ENCODE measurements around the gene WWC1. TPM values are rescaled to one million over a fixed set of nuclear protein-coding genes. Genes with fewer than 3 reads are reported as not detected.

Gene WWC1
- polyA plus RNA-seq, 4 donors, result 22.8 to 65.1 (median 37.9) TPM

DNA sequence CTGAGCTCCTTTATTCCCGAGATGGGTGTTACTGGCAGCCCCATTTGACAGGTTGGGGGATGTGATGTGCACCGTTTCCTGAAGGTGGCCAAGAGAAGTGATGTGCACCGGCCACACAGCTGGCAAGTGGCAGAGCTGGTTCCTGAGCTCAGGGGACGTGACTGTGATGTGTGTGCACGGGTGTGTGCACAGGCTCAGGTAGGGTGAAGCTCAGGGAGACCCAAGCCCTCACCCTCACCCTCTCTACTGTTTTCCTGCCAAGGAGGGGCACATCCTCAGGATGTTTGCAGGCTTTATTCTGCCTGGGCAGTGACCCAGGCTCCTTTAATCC lies 56.6 kb downstream of the WWC1 start:
- Histone ChIP-seq H3K4me1 (ENCODE audit: control insufficient read depth in 3 of 3, insufficient read depth in 2 of 3, low read depth in 1 of 3, low read length in 2 of 3) (peaks cover 0 to 13% (median 2%) of the 10 kb centered on the region in 3 donors), H3K36me3 (ENCODE audit: control insufficient read depth in 3 of 3, insufficient read depth in 2 of 3, low read depth in 1 of 3, low read length in 3 of 3) (peaks cover 0 to 22% (median 0%) of the 10 kb centered on the region in 3 donors), H3K27ac (ENCODE audit: low read depth in 1 of 3, low read length in 2 of 3) (no peak overlapping the region), H3K9me3 (ENCODE audit: control insufficient read depth in 2 of 2, insufficient read depth in 1 of 2, low read depth in 1 of 2, low read length in 1 of 2) (no peaks in the 10 kb centered on the region), H3K4me3 (ENCODE audit: low read depth in 1 of 3, low read length in 3 of 3) (no peak overlapping the region), H3K27me3 (ENCODE audit: control insufficient read depth in 3 of 3, insufficient read depth in 3 of 3, low read length in 3 of 3) (no peaks in the 10 kb centered on the region)
- WGBS, 3 donors, result 56 to 67% (median 61%) methylated on average over 5 of the region's 5 CpGs
- FAIRE-seq (no peak), DNase-seq (no peak)

DNA sequence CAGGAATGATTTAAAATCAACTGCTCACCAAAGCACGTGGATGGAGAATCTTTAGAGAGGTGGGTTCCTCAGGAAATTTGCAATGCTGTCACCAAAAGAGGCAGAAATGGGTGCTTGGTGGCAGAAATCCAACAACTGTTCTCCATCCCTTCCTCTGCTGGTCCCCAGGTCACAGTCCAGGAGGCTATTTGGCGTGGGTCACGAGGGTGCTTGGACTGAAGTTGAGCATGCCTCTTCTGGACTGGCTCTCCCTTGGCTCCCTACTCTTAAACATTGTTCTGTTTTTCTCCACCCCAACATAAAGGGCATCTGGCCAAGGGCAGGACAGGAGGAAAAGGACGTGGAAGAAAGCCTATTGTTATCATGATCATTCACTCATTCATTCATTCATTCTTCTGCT lies 58.9 kb downstream of the WWC1 start:
- peaks cover 0 to 23% (median 0%) of the 10 kb centered on the region in 3 donors for H3K36me3 ChIP-seq (ENCODE audit: control insufficient read depth in 3 of 3, insufficient read depth in 2 of 3, low read depth in 1 of 3, low read length in 3 of 3)
- H3K4me3 ChIP-seq (ENCODE audit: low read depth in 1 of 3, low read length in 3 of 3), result no peak overlapping the region
- no peak overlapping the region for H3K27ac ChIP-seq (ENCODE audit: low read depth in 1 of 3, low read length in 2 of 3)
- FAIRE-seq (no peak), DNase-seq (no peak)
- no peaks in the 10 kb centered on the region for H3K27me3 ChIP-seq (ENCODE audit: control insufficient read depth in 3 of 3, insufficient read depth in 3 of 3, low read length in 3 of 3)
- no peaks in the 10 kb centered on the region for H3K9me3 ChIP-seq (ENCODE audit: control insufficient read depth in 2 of 2, insufficient read depth in 1 of 2, low read depth in 1 of 2, low read length in 1 of 2)
- whole genome bisulfite sequencing, 3 donors, result 82 to 88% (median 86%) methylated on average over 4 of the region's 4 CpGs
- peaks cover 0 to 9% (median 0%) of the 10 kb centered on the region in 3 donors for H3K4me1 ChIP-seq (ENCODE audit: control insufficient read depth in 3 of 3, insufficient read depth in 2 of 3, low read depth in 1 of 3, low read length in 2 of 3)

DNA sequence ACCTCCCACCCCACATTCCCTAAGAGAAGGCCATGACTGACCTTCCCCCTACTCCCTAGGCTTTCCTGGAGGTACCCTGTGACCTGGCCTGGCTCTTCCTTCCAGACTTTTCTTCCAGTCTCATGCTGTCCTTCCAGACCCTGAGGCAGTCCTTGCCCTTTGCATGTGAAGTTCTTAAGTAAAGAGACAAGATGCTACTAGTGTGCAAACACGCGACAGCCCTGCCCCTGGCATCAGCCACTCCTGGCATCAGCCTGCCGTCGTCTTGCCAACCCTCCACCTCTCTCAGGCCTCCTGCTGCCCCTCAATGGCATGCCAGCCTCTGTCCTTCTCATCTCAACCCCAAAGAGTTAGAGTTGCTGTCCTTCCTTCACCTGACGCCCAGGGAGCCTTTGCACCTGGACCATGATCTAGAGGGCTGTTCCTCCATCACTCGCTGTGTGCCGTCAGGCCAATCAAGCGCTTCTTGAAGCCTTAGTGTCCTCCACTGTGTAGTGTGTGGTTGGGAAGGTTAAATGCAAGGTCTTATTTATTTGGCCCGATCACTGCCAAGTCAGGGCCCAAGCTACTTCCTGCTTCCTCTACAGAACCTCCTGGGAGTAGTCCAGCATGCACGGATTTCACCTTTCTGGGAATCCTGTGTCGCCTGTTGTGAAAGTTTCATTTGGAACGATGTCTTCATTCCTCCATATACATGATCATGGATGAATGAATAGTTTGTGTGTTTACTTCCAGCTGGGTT lies 61.9 kb downstream of the WWC1 start:
- no peak for DNase-seq
- Histone ChIP-seq H3K4me1 (ENCODE audit: control insufficient read depth in 3 of 3, insufficient read depth in 2 of 3, low read depth in 1 of 3, low read length in 2 of 3) (no peaks in the 10 kb centered on the region), H3K4me3 (ENCODE audit: low read depth in 1 of 3, low read length in 3 of 3) (no peak overlapping the region), H3K27ac (ENCODE audit: low read depth in 1 of 3, low read length in 2 of 3) (no peak overlapping the region), H3K9me3 (ENCODE audit: control insufficient read depth in 2 of 2, insufficient read depth in 1 of 2, low read depth in 1 of 2, low read length in 1 of 2) (no peaks in the 10 kb centered on the region), H3K36me3 (ENCODE audit: control insufficient read depth in 3 of 3, insufficient read depth in 2 of 3, low read depth in 1 of 3, low read length in 3 of 3) (peaks cover 0 to 30% (median 0%) of the 10 kb centered on the region in 3 donors), H3K27me3 (ENCODE audit: control insufficient read depth in 3 of 3, insufficient read depth in 3 of 3, low read length in 3 of 3) (no peaks in the 10 kb centered on the region)
- no peak for FAIRE-seq
- 81 to 84% (median 82%) methylated on average over 12 of the region's 12 CpGs for WGBS, 3 donors

GRCh38 chr5:168354397-168354796 lies 63.0 kb downstream of the WWC1 start:
- Histone ChIP-seq H3K27ac (ENCODE audit: low read depth in 1 of 3, low read length in 2 of 3) (no peak overlapping the region), H3K36me3 (ENCODE audit: control insufficient read depth in 3 of 3, insufficient read depth in 2 of 3, low read depth in 1 of 3, low read length in 3 of 3) (peaks cover 0 to 28% (median 0%) of the 10 kb centered on the region in 3 donors), H3K9me3 (ENCODE audit: control insufficient read depth in 2 of 2, insufficient read depth in 1 of 2, low read depth in 1 of 2, low read length in 1 of 2) (no peaks in the 10 kb centered on the region), H3K4me1 (ENCODE audit: control insufficient read depth in 3 of 3, insufficient read depth in 2 of 3, low read depth in 1 of 3, low read length in 2 of 3) (no peaks in the 10 kb centered on the region), H3K27me3 (ENCODE audit: control insufficient read depth in 3 of 3, insufficient read depth in 3 of 3, low read length in 3 of 3) (no peaks in the 10 kb centered on the region), H3K4me3 (ENCODE audit: low read depth in 1 of 3, low read length in 3 of 3) (no peak overlapping the region)
- 61 to 80% (median 76%) methylated on average over 2 of the region's 2 CpGs for WGBS, 3 donors
- FAIRE-seq (no peak), DNase-seq (no peak)

DNA sequence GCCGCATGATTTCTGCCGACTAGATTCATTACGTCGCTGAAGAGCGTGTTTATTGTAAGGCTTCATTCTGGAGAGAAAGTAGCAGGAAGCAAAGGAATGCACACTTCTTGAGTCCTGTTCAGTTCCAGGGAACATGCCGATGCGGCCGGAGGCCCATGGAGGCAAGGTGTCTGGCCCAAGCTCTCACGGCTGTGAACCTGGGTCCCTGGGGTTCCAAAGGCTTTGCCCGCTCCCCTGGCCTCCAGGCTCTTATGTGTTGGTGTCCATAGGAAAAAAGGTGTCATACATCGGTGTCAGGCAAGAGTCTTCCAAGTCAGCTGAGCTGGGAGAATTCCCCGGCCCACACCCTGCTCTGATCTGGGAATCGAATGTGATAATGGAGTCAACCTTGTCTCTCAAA lies 64.7 kb downstream of the WWC1 start:
- no peak for FAIRE-seq

GRCh38 chr5:168356592-168356991 lies 65.1 kb downstream of the WWC1 start:
- H3K27ac ChIP-seq (ENCODE audit: low read depth in 1 of 3, low read length in 2 of 3), result no peak overlapping the region

More for the DNA sequence above, 64.7 kb downstream of the WWC1 start:
- Histone ChIP-seq H3K4me1 (ENCODE audit: control insufficient read depth in 3 of 3, insufficient read depth in 2 of 3, low read depth in 1 of 3, low read length in 2 of 3) (peaks cover 0 to 2% (median 0%) of the 10 kb centered on the region in 3 donors), H3K27ac (ENCODE audit: low read depth in 1 of 3, low read length in 2 of 3) (no peak overlapping the region), H3K27me3 (ENCODE audit: control insufficient read depth in 3 of 3, insufficient read depth in 3 of 3, low read length in 3 of 3) (no peaks in the 10 kb centered on the region), H3K9me3 (ENCODE audit: control insufficient read depth in 2 of 2, insufficient read depth in 1 of 2, low read depth in 1 of 2, low read length in 1 of 2) (no peaks in the 10 kb centered on the region), H3K4me3 (ENCODE audit: low read depth in 1 of 3, low read length in 3 of 3) (no peak overlapping the region), H3K36me3 (ENCODE audit: control insufficient read depth in 3 of 3, insufficient read depth in 2 of 3, low read depth in 1 of 3, low read length in 3 of 3) (peaks cover 0 to 30% (median 0%) of the 10 kb centered on the region in 3 donors)
- 87 to 97% (median 90%) methylated on average over 13 of the region's 13 CpGs for WGBS, 3 donors
- DNase-seq, result no peak

GRCh38 chr5:168357876-168358275 lies 66.4 kb downstream of the WWC1 start:
- WGBS, 3 donors, result 78 to 92% (median 84%) methylated on average over 3 of the region's 3 CpGs
- Histone ChIP-seq H3K4me1 (ENCODE audit: control insufficient read depth in 3 of 3, insufficient read depth in 2 of 3, low read depth in 1 of 3, low read length in 2 of 3) (peaks cover 0 to 17% (median 0%) of the 10 kb centered on the region in 3 donors), H3K4me3 (ENCODE audit: low read depth in 1 of 3, low read length in 3 of 3) (no peak overlapping the region), H3K27me3 (ENCODE audit: control insufficient read depth in 3 of 3, insufficient read depth in 3 of 3, low read length in 3 of 3) (no peaks in the 10 kb centered on the region), H3K27ac (ENCODE audit: low read depth in 1 of 3, low read length in 2 of 3) (no peak overlapping the region), H3K9me3 (ENCODE audit: control insufficient read depth in 2 of 2, insufficient read depth in 1 of 2, low read depth in 1 of 2, low read length in 1 of 2) (no peaks in the 10 kb centered on the region), H3K36me3 (ENCODE audit: control insufficient read depth in 3 of 3, insufficient read depth in 2 of 3, low read depth in 1 of 3, low read length in 3 of 3) (peaks cover 0 to 25% (median 0%) of the 10 kb centered on the region in 3 donors)
- FAIRE-seq, result no peak
- DNase-seq, result no peak

More at GRCh38 chr5:168356592-168356991, 65.1 kb downstream of the WWC1 start:
- no peaks in the 10 kb centered on the region for H3K27me3 ChIP-seq (ENCODE audit: control insufficient read depth in 3 of 3, insufficient read depth in 3 of 3, low read length in 3 of 3)
- FAIRE-seq (no peak), DNase-seq (no peak)
- peaks cover 0 to 6% (median 0%) of the 10 kb centered on the region in 3 donors for H3K4me1 ChIP-seq (ENCODE audit: control insufficient read depth in 3 of 3, insufficient read depth in 2 of 3, low read depth in 1 of 3, low read length in 2 of 3)
- no peaks in the 10 kb centered on the region for H3K9me3 ChIP-seq (ENCODE audit: control insufficient read depth in 2 of 2, insufficient read depth in 1 of 2, low read depth in 1 of 2, low read length in 1 of 2)
- WGBS, 3 donors, result 89 to 98% (median 92%) methylated on average over 4 of the region's 4 CpGs
- H3K4me3 ChIP-seq (ENCODE audit: low read depth in 1 of 3, low read length in 3 of 3), result no peak overlapping the region
- peaks cover 0 to 27% (median 0%) of the 10 kb centered on the region in 3 donors for H3K36me3 ChIP-seq (ENCODE audit: control insufficient read depth in 3 of 3, insufficient read depth in 2 of 3, low read depth in 1 of 3, low read length in 3 of 3)

DNA sequence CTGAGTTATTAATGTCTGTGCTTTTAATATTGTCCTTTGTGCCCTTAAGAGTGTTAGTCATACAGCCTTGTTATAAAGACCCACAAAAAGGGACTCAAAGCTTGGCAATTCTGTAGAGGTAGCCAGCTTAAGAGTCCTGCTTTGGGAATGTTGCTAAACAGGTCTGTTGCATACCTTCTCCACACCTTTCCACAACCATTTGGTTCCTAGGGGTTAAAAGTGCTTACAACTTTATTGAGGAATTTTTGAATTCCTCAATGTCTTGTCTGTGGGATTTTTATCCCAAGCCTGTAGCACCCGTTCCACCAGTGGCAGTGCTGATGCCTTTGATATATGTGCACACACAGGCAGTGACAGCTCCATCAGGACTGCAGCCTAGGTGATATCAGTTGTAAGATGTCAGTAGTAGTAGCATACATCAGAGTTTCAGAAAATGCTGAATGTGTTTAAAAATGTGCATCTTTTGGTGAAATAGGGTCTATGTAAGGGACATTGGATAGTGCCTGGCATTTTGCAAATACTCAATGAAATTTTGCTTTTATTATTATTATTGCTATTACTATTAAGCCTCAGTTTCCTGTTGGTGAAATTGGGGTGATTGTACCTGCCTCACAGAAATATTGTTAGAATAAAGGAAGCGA lies 68.5 kb downstream of the WWC1 start:
- H3K4me1 ChIP-seq (ENCODE audit: control insufficient read depth in 3 of 3, insufficient read depth in 2 of 3, low read depth in 1 of 3, low read length in 2 of 3), result peaks cover 0 to 33% (median 7%) of the 10 kb centered on the region in 3 donors
- no peak overlapping the region for H3K4me3 ChIP-seq (ENCODE audit: low read depth in 1 of 3, low read length in 3 of 3)
- no peak overlapping the region for H3K27ac ChIP-seq (ENCODE audit: low read depth in 1 of 3, low read length in 2 of 3)
- FAIRE-seq (no peak), DNase-seq (no peak)
- WGBS, 3 donors, result 80 to 88% (median 86%) methylated on average over 2 of the region's 2 CpGs
- H3K36me3 ChIP-seq (ENCODE audit: control insufficient read depth in 3 of 3, insufficient read depth in 2 of 3, low read depth in 1 of 3, low read length in 3 of 3), result peaks cover 0 to 18% (median 0%) of the 10 kb centered on the region in 3 donors
- H3K27me3 ChIP-seq (ENCODE audit: control insufficient read depth in 3 of 3, insufficient read depth in 3 of 3, low read length in 3 of 3), result no peaks in the 10 kb centered on the region
- H3K9me3 ChIP-seq (ENCODE audit: control insufficient read depth in 2 of 2, insufficient read depth in 1 of 2, low read depth in 1 of 2, low read length in 1 of 2), result no peaks in the 10 kb centered on the region

Data from small intestine (tissue), 7 donors.